ENCODE data around the gene TOPAZ1.

TOPAZ1 gene

DNA sequence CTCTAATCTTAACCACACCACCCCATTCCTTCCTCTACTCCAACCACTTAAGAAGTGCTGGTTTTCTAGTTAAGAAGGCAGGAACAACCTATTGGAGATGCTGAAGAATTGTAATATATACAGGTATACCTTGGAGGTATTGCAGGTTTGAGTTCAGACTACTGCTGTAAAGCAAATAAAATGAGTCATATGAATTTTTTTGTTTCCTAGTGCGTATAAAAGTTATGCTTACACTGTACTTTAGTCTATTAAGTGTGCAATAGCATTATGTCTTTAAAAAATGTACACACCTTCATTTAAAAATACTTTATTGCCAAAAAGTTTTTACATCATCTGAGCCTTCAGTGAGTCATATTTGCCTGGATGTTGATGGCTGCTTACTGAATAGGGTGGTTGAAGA, 22.5 kb downstream of the TOPAZ1 start:
- TF ChIP-seq, protein P1, sequence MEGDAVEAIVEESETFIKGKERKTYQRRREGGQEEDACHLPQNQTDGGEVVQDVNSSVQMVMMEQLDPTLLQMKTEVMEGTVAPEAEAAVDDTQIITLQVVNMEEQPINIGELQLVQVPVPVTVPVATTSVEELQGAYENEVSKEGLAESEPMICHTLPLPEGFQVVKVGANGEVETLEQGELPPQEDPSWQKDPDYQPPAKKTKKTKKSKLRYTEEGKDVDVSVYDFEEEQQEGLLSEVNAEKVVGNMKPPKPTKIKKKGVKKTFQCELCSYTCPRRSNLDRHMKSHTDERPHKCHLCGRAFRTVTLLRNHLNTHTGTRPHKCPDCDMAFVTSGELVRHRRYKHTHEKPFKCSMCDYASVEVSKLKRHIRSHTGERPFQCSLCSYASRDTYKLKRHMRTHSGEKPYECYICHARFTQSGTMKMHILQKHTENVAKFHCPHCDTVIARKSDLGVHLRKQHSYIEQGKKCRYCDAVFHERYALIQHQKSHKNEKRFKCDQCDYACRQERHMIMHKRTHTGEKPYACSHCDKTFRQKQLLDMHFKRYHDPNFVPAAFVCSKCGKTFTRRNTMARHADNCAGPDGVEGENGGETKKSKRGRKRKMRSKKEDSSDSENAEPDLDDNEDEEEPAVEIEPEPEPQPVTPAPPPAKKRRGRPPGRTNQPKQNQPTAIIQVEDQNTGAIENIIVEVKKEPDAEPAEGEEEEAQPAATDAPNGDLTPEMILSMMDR (IDR thresholded peaks at IDR 0.05; ENCODE audit: extremely low read depth, insufficient read depth, missing control alignments): no peak
- DNase-seq (ENCODE audit: low spot score): no peak
- in situ Hi-C loops (cut with MboI; ENCODE audit: low pct_unique_long_range_greater_than_20kb, low sequenced_read_pairs, unreplicated experiment): no loop called here

DNA sequence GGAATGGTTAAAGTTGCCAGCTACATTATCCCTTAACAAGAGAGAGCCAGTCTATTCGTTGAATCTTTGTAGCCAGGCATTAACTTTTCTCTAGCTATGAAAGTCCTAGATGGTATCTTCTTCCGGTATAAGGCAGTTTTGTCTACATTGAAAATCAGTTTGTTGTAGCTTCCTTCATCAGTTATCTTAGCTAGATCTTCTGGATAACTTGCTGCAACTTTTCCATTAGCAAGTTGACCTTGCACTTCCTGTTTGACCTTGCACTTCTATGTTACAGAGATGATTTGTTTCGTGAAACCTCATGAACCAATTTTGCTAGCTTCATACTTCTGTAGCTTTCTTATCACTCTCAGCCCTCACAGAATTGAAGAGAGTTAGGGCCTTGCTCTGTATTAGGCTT, 24.1 kb downstream of the TOPAZ1 start:
- TF ChIP-seq, protein P1 (IDR thresholded peaks at IDR 0.05; ENCODE audit: extremely low read depth, insufficient read depth, missing control alignments): no peak
- in situ Hi-C loops (cut with MboI; ENCODE audit: low pct_unique_long_range_greater_than_20kb, low sequenced_read_pairs, unreplicated experiment): no loop called here
- DNase-seq (ENCODE audit: low spot score): no peak

DNA sequence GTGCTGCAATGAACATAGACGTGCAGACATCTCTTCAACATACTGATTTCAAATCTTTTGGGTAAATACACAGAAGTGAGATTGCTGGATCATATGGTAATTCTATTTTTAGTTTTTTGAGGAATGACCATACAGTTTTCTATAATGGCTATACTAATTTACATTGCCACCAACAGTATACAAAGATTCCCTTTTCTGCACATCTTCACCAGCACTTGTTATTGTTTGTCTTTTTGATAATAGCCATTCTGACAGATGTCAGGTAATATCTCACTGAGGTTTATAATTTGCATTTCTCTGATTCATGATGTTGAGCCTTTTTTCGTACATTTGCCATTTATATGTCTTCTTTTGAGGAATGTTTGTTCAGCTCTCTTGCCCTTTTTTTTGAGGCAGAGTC, 30.5 kb downstream of the TOPAZ1 start:
- in situ Hi-C loops (cut with MboI; ENCODE audit: low pct_unique_long_range_greater_than_20kb, low sequenced_read_pairs, unreplicated experiment): no loop called here
- DNase-seq (ENCODE audit: low spot score): no peak
- TF ChIP-seq, protein P1 (IDR thresholded peaks at IDR 0.05; ENCODE audit: extremely low read depth, insufficient read depth, missing control alignments): no peak

DNA sequence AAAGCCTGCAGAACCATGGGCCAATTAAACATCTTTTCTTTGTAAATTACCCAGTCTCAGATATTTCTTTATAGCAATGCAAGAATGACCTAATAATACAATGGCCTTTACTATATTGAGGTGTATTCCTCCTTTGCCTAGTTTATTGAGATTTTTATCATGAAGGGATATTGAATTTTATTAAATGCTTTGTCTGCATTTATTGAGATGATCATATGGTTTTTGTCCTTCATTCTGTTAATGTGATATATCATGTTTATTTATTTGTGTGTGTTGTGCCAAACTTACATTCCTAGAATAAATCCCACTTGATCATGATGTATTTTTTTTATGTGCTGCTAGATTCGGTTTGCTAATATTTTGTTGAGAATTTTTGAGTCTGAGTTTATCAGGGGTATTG, 36.2 kb downstream of the TOPAZ1 start:
- TF ChIP-seq, protein P1 (IDR thresholded peaks at IDR 0.05; ENCODE audit: extremely low read depth, insufficient read depth, missing control alignments): no peak
- in situ Hi-C loops (cut with MboI; ENCODE audit: low pct_unique_long_range_greater_than_20kb, low sequenced_read_pairs, unreplicated experiment): no loop called here
- no peak for DNase-seq (ENCODE audit: low spot score)

DNA sequence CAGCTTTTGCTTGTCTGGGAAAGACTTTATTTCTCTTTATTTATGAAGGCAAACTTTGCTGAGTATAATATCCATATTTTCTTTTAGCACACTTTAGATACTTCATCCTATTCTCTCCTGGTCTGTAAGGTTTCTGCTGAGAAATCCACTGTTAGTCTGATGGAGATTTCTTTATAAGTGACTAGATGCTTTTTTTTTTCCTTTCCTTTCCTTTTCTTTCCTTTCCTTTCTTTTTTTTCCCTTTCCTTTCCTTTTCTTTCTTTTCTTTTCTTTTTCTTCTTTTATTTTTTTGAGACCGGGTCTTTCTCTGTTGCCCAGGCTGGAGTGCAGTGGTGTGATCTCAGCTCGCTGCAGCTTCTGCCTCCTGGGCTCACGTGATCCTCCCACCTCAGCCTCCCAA, 38.4 kb downstream of the TOPAZ1 start:
- DNase-seq (ENCODE audit: low spot score): no peak
- in situ Hi-C loops (cut with MboI; ENCODE audit: low pct_unique_long_range_greater_than_20kb, low sequenced_read_pairs, unreplicated experiment): no loop called here
- TF ChIP-seq, protein P1 (IDR thresholded peaks at IDR 0.05; ENCODE audit: extremely low read depth, insufficient read depth, missing control alignments): no peak

- no peak for DNase-seq (ENCODE audit: low spot score)
- TF ChIP-seq, protein P1 (IDR thresholded peaks at IDR 0.05; ENCODE audit: extremely low read depth, insufficient read depth, missing control alignments): no peak
- in situ Hi-C loops (cut with MboI; ENCODE audit: low pct_unique_long_range_greater_than_20kb, low sequenced_read_pairs, unreplicated experiment): no loop called here
Measured at GRCh38 chr3:44280631-44281030, 38.9 kb downstream of the TOPAZ1 start.

GRCh38 chr3:44284949-44285348, 43.3 kb downstream of the TOPAZ1 start:
- in situ Hi-C loops (cut with MboI; ENCODE audit: low pct_unique_long_range_greater_than_20kb, low sequenced_read_pairs, unreplicated experiment): no loop called here
- no peak for DNase-seq (ENCODE audit: low spot score)
- TF ChIP-seq, protein P1 (IDR thresholded peaks at IDR 0.05; ENCODE audit: extremely low read depth, insufficient read depth, missing control alignments): no peak
